Measurements from ENCODE around the gene LRRC49.
"Not testable (repeated sequence)": the region's sequence is repeated elsewhere in the genome, so short reads cannot be mapped to it uniquely, and the experiment has no call there.

LRRC49 gene

GRCh38 chr15:71042356-71042922, 149.8 kb downstream of the LRRC49 start:
- POLR2A ChIA-PET: no interaction called here
- no peak for TF ChIP-seq CTCF (IDR thresholded peaks at IDR 0.05; ENCODE audit: control extremely low read depth, extremely low read depth, low read depth, missing control alignments)
- DNase-seq (ENCODE audit: extremely low spot score): no peak
- CTCF ChIA-PET: no interaction called here

GRCh38 chr15:71043373-71043772, 150.7 kb downstream of the LRRC49 start:
- TF ChIP-seq CTCF (IDR thresholded peaks at IDR 0.05; ENCODE audit: control extremely low read depth, extremely low read depth, low read depth, missing control alignments): no peak

GRCh38 chr15:71044006-71044405, 151.4 kb downstream of the LRRC49 start:
- CTCF ChIA-PET: interaction anchor here (0.7 kb wide), 1 partner anchor 12 kb away, joined by 3 read pairs; no protein-coding TSS in a partner anchor
- no peak for DNase-seq (ENCODE audit: extremely low spot score)
- TF ChIP-seq CTCF (IDR thresholded peaks at IDR 0.05; ENCODE audit: control extremely low read depth, extremely low read depth, low read depth, missing control alignments): no peak
- POLR2A ChIA-PET: no interaction called here

More at GRCh38 chr15:71043373-71043772, 150.7 kb downstream of the LRRC49 start:
- no peak for DNase-seq (ENCODE audit: extremely low spot score)
- ChIA-PET CTCF (no interaction called here), POLR2A (no interaction called here)

- POLR2A ChIA-PET; CTCF ChIA-PET; DNase-seq (ENCODE audit: extremely low spot score): not testable (repeated sequence)
Measured at GRCh38 chr15:71046146-71046545, 153.5 kb downstream of the LRRC49 start.

- POLR2A ChIA-PET: no interaction called here
- TF ChIP-seq CTCF (IDR thresholded peaks at IDR 0.05; ENCODE audit: control extremely low read depth, extremely low read depth, low read depth, missing control alignments): no peak
- no peak for DNase-seq (ENCODE audit: extremely low spot score)
- CTCF ChIA-PET: interaction anchor here (1.3 kb wide), 1 partner anchor 392 kb away, joined by 3 read pairs; no protein-coding TSS in a partner anchor
Measured at GRCh38 chr15:71048913-71049675, 156.5 kb downstream of the LRRC49 start.

- DNase-seq (ENCODE audit: extremely low spot score): no peak
- ChIA-PET POLR2A (no interaction called here), CTCF (no interaction called here)
- TF ChIP-seq CTCF (IDR thresholded peaks at IDR 0.05; ENCODE audit: control extremely low read depth, extremely low read depth, low read depth, missing control alignments): no peak
Measured at GRCh38 chr15:71049706-71050422, 157.2 kb downstream of the LRRC49 start.

GRCh38 chr15:71050461-71050860, 157.8 kb downstream of the LRRC49 start:
- no peak for TF ChIP-seq CTCF (IDR thresholded peaks at IDR 0.05; ENCODE audit: control extremely low read depth, extremely low read depth, low read depth, missing control alignments)
- CTCF ChIA-PET: interaction anchor here (1.4 kb wide), 1 partner anchor 11 kb away, joined by 5 read pairs; no protein-coding TSS in a partner anchor
- POLR2A ChIA-PET: no interaction called here
- DNase-seq (ENCODE audit: extremely low spot score): no peak

Measured in GM10248 (cell line).